Neural cell (in vitro differentiated cells): ENCODE results near the gene HCK. TPM values are rescaled to one million over a fixed set of nuclear protein-coding genes. Genes with fewer than 3 reads are reported as not detected.
A peak's percentile ranks its signal among the peaks of the same experiment; 100 is the strongest.

Experiments used
- H2AFZ ChIP-seq: fragments of 200-600, 300-800 bp; sonication (generic), shearing (Covaris generic); 2 replicates; pipeline ENCODE4 v1.6.0; 2014; ENCODE audit warnings: low read depth, mild to moderate bottlenecking, antibody characterized with exemption, low read length, moderate library complexity
- H3F3A ChIP-seq: fragments of 200-600 bp; shearing (Covaris generic); 2 replicates; pipeline ENCODE4 v1.6.1; 2016; ENCODE audit warnings: mild to moderate bottlenecking, moderate library complexity, mixed read lengths, antibody characterized with exemption, low read length; ENCODE audit not compliant: insufficient read depth, poor library complexity, severe bottlenecking
- H3K27ac ChIP-seq: fragments of 200-600, 300-800 bp; sonication (generic), shearing (Covaris generic); 2 replicates; pipeline ENCODE4 v1.5.1; 2014; ENCODE audit warnings: mild to moderate bottlenecking, low read length, moderate library complexity
- H3K27me3 ChIP-seq: fragments of 300-800, 200-600 bp; sonication (generic), shearing (Covaris generic); 2 replicates; pipeline ENCODE4 v1.6.0; 2014; ENCODE audit warnings: mild to moderate bottlenecking, low read depth, low read length, moderate library complexity; ENCODE audit not compliant: insufficient read depth
- H3K36me3 ChIP-seq: fragments of 300-800, 200-600 bp; sonication (generic), shearing (Covaris generic); 2 replicates; pipeline ENCODE4 v1.5.1; 2014; ENCODE audit warnings: mild to moderate bottlenecking, antibody characterized with exemption, low read length, moderate library complexity; ENCODE audit not compliant: insufficient read depth
- H3K4me2 ChIP-seq: fragments of 300-800, 200-600 bp; sonication (generic), shearing (Covaris generic); 2 replicates; pipeline ENCODE4 v1.6.0; 2014; ENCODE audit warnings: mild to moderate bottlenecking, low read length
- H3K4me3 ChIP-seq: fragments of 300-800, 200-600 bp; sonication (generic), shearing (Covaris generic); 2 replicates; pipeline ENCODE4 v1.5.1; 2014; ENCODE audit warnings: mild to moderate bottlenecking, low read length, moderate library complexity
- H3K79me2 ChIP-seq: fragments of 200-600 bp; shearing (Covaris generic); replicated peaks from 2 replicates; pipeline ENCODE4 v1.6.0; 2014; ENCODE audit warnings: mild to moderate bottlenecking, low read length, moderate library complexity; ENCODE audit not compliant: insufficient read depth
- H3K9ac ChIP-seq: fragments of 300-800, 200-600 bp; sonication (generic), shearing (Covaris generic); 2 replicates; pipeline ENCODE4 v1.6.1; 2016; ENCODE audit warnings: mild to moderate bottlenecking, low read length, mixed read lengths
- H3K9me2 ChIP-seq: fragments of 200-600 bp; shearing (Covaris generic); 2 replicates; pipeline ENCODE4 v1.6.1; 2016; ENCODE audit warnings: mild to moderate bottlenecking, low read length, mixed read lengths; ENCODE audit not compliant: insufficient read depth
- H3K9me3 ChIP-seq: fragments of 200-600, 300-800 bp; sonication (generic), shearing (Covaris generic); 2 replicates; pipeline ENCODE4 v1.6.1; 2016; ENCODE audit warnings: mild to moderate bottlenecking, mixed run types, low read length, moderate library complexity, mixed read lengths
- H4K20me1 ChIP-seq: fragments of 200-600 bp; shearing (Covaris generic); 2 replicates; pipeline ENCODE4 v1.6.1; 2016; ENCODE audit warnings: mild to moderate bottlenecking, mixed run types; ENCODE audit not compliant: insufficient read depth
- CTCF ChIP-seq: fragments of 450-650 bp; IDR thresholded peaks from 2 replicates; pipeline ENCODE4 v1.5.1; 2014; ENCODE audit warnings: antibody characterized with exemption, mild to moderate bottlenecking, moderate library complexity; ENCODE audit not compliant: poor library complexity, severe bottlenecking
- EP300 ChIP-seq: fragments of 450-650 bp; conservative IDR thresholded peaks from 2 replicates; pipeline ENCODE4 v1.6.1; 2014; ENCODE audit warnings: antibody characterized with exemption, mild to moderate bottlenecking, moderate library complexity; ENCODE audit not compliant: poor library complexity, severe bottlenecking
- EZH2 ChIP-seq: fragments of 200-600, 300-800 bp; shearing (Covaris generic), sonication (generic); IDR thresholded peaks from 2 replicates; pipeline ENCODE4 v1.6.1; 2014; ENCODE audit warnings: antibody characterized with exemption, low read length, borderline replicate concordance, mild to moderate bottlenecking; ENCODE audit not compliant: insufficient read depth, poor library complexity, severe bottlenecking
- POLR2AphosphoS5 ChIP-seq: IDR thresholded peaks from 2 replicates; pipeline ENCODE4 v1.6.1; 2012
- REST ChIP-seq: IDR thresholded peaks from 2 replicates; pipeline ENCODE4 v1.6.1; 2012; ENCODE audit warnings: borderline replicate concordance
- TAF1 ChIP-seq: IDR thresholded peaks from 2 replicates; pipeline ENCODE4 v1.6.1; 2012; ENCODE audit warnings: low read depth
- polyA plus RNA-seq: library from polyadenylated mRNA; depleted of rRNA; stranded (reverse); fragments of >200 nt; gene quantifications from 2 replicates; pipeline ENCODE4 v1.2.3, GENCODE V29; 2014

The HCK gene
- polyA plus RNA-seq, 1 donor from 2014 or later: 0.58 TPM

GRCh38 chr20:32019156-32019510 lies 32.9 kb upstream of the HCK start:
- Histone ChIP-seq H3K9ac (peak overlapping the region; percentile 42), H3K36me3 (no peaks in the 10 kb centered on the region), H3K79me2 (no peaks in the 10 kb centered on the region), H3K27me3 (peaks cover 38% of the 10 kb centered on the region), H3K9me2 (no peaks in the 10 kb centered on the region), H3F3A (no peaks in the 10 kb centered on the region), H3K9me3 (no peaks in the 10 kb centered on the region), H4K20me1 (no peaks in the 10 kb centered on the region), H3K4me3 (peak overlapping the region; percentile 61), H3K4me2 (no peak overlapping the region), H2AFZ (no peak overlapping the region), H3K27ac (no peak overlapping the region)
- TF ChIP-seq EZH2: no peak
- TF ChIP-seq POLR2AphosphoS5: no peak
- no peak for TF ChIP-seq EP300
- TF ChIP-seq REST: no peak
- TF ChIP-seq TAF1: no peak
- TF ChIP-seq CTCF: no peak

GRCh38 chr20:32019563-32020463 lies 32.2 kb upstream of the HCK start:
- no peaks in the 10 kb centered on the region for H4K20me1 ChIP-seq
- no peaks in the 10 kb centered on the region for H3F3A ChIP-seq
- peaks cover 38% of the 10 kb centered on the region for H3K27me3 ChIP-seq
- no peak for TF ChIP-seq EP300
- H3K36me3 ChIP-seq: no peaks in the 10 kb centered on the region
- H3K9me2 ChIP-seq: no peaks in the 10 kb centered on the region
- no peaks in the 10 kb centered on the region for H3K79me2 ChIP-seq
- H2AFZ ChIP-seq: no peak overlapping the region
- H3K9ac ChIP-seq: peak overlapping the region; percentile 42
- H3K27ac ChIP-seq: no peak overlapping the region
- peak overlapping the region; percentile 61 for H3K4me3 ChIP-seq
- no peak overlapping the region for H3K4me2 ChIP-seq
- H3K9me3 ChIP-seq: no peaks in the 10 kb centered on the region

- H3K79me2 ChIP-seq: no peaks in the 10 kb centered on the region
- no peak for TF ChIP-seq EP300
- no peak for TF ChIP-seq REST
- TF ChIP-seq EZH2: no peak
- no peaks in the 10 kb centered on the region for H3K9me2 ChIP-seq
- no peaks in the 10 kb centered on the region for H4K20me1 ChIP-seq
- H3K27ac ChIP-seq: no peak overlapping the region
- no peaks in the 10 kb centered on the region for H3K36me3 ChIP-seq
- no peaks in the 10 kb centered on the region for H3K9me3 ChIP-seq
- no peak overlapping the region for H3K4me3 ChIP-seq
- H3K9ac ChIP-seq: no peak overlapping the region
- no peaks in the 10 kb centered on the region for H3F3A ChIP-seq
- H3K27me3 ChIP-seq: peaks cover 38% of the 10 kb centered on the region
- H2AFZ ChIP-seq: no peak overlapping the region
- H3K4me2 ChIP-seq: no peak overlapping the region
Observed at GRCh38 chr20:32021091-32021490, 31.0 kb upstream of the HCK start.
